Measurements from ENCODE around the gene RHOT1.
"Not testable (repeated sequence)": the region's sequence is repeated elsewhere in the genome, so short reads cannot be mapped to it uniquely, and the experiment has no call there.

RHOT1 gene

DNA sequence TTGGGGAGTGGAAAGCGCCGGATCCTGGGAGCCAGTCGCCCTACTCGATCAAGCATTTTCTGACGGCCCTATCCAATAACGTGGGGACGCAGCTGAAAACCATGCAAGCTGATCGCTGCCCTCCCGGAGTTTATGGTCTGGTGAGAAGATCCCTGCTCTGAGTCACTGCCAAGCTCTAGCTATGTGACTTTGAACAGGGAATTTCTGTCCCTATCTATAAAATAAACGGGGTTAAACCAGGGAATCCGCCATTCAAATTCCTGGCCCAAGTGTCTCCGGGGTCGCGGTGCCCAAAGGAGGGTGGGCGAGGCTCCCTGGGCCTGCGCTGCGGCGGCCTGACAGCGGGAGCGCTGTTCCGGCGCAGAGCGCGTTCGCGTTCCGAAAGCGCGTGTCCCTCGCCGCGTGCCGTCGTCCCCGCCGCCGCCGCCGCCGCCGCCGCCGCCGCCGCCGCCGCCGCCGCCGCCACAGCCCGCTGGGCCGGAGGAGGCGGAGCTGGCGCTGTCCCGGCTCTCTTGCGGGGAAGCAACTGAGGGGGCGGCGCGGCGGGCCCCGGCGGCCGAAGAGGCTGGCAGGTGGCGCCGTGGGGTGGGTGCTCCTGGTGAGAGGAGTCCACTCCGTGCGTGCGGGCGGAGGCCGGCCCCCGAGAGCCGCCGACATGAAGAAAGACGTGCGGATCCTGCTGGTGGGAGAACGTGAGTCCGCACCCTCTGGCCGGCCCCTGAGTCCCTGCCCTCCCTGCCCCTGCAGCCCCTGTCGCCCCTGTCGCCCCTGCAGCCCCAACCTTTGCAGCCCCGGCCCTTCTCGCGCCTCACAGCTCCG lies at the start of gene RHOT1:
Gene RHOT1, plus strand, starts transcription at position 465 of the 819 bp plus-strand sequence. Its CDS starts 191 bp downstream, at position 656.
- FAIRE-seq = no peak
- peak; percentile 83 for DNase-seq (ENCODE audit: insufficient read length, low spot score)

DNA sequence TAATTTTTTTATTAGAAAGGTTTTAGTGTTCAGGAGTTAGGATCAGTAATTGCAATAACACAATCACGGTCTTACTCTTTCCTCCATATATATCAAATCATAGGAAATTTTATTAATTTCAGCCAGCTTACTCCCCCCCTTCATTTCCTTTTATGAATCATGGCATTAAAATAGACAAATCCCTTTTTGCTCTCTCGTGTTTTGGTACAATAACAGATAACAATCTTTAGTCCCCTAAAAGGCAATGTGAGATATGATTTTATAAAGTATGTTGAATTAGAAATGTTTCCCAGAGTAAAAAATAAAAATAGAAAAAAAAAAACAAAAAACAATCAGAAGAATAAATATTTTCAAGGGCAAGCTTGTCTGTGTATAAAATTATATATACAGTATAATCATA lies 42.6 kb upstream of the RHOT1 start:
- no peak for DNase-seq (ENCODE audit: insufficient read length, low spot score)
- no peak for FAIRE-seq

DNA sequence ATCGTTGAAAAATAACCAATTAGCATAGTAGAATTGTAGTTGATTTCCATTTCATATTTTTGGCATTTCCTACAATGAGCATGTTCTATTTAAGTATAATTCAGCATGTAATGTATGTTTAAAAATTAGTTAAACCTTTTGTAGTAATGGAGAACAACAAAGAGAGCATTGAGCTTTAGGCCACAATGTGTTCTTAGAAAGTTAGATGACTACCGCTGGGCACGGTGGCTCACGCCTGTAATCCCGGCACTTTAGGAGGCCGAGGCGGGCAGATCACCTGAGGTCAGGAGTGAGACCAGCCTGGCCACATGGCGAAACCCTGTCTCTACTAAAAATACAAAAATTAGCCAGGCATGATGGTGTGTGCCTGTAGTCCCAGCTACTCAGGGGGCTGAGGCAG lies 42.0 kb upstream of the RHOT1 start:
- FAIRE-seq = not testable (repeated sequence)

GRCh38 chr17:32100971-32101631 lies 41.2 kb upstream of the RHOT1 start:
- no peak for DNase-seq (ENCODE audit: insufficient read length, low spot score)
- FAIRE-seq = no peak

More for the DNA sequence above, 42.0 kb upstream of the RHOT1 start:
- DNase-seq (ENCODE audit: insufficient read length, low spot score) = not testable (repeated sequence)

DNA sequence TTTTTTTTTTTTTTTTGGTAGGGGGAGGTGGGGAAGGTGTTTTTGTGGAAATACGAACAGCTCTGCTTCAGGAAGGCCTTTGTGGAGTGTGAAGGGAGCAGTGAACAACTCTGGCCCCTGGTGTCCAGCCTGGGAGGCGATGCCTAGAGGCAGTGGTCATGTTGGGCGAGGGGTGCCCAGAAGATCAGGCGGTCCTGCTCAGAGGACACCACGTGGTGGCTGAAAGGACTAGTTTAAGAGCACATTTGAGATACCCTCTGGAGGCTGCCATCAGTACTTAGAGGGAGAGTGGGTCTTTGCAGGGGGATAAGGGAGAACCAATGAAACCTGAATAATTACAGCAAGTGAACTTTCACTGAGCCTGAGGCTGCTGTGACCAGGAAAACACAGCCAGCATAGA lies 40.1 kb upstream of the RHOT1 start:
- DNase-seq (ENCODE audit: insufficient read length, low spot score) (no peak), FAIRE-seq (no peak)

- FAIRE-seq = no peak
- DNase-seq (ENCODE audit: insufficient read length, low spot score) = no peak
These were observed 39.6 kb upstream of the RHOT1 start for GRCh38 chr17:32102646-32103186.

GRCh38 chr17:32103476-32104113 lies 38.7 kb upstream of the RHOT1 start:
- FAIRE-seq = no peak

GRCh38 chr17:32104158-32104557 lies 38.1 kb upstream of the RHOT1 start:
- no peak for DNase-seq (ENCODE audit: insufficient read length, low spot score)
- FAIRE-seq = no peak

More at GRCh38 chr17:32103476-32104113, 38.7 kb upstream of the RHOT1 start:
- DNase-seq (ENCODE audit: insufficient read length, low spot score) = no peak

DNA sequence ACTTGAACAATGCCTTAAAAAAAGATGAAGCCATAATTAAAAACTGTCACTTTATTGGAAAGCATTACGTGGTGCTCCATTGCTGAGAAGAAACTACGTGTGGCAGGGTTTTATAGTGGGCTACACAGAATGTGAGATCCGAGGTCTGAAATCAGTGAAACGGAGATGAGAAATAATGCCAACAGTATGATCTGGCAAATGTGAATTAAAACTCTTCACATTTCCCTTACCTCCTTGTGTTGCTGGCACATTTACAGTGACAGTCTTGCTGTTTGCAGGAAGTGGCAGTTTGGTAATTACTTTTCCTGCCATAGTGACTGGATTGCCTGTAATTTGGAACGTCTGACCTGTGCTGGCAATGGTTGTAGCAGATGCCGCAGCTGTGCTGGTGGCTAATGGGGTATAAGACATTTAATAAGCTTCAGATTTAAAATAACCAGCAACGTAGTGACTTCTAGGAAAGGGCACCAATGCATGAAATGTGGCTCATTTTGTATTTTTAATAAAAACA lies 35.8 kb upstream of the RHOT1 start:
- not testable (repeated sequence) for DNase-seq (ENCODE audit: insufficient read length, low spot score)
- FAIRE-seq = peak; percentile 69

- not testable (repeated sequence) for FAIRE-seq; DNase-seq (ENCODE audit: insufficient read length, low spot score)
These were observed 35.1 kb upstream of the RHOT1 start for GRCh38 chr17:32107194-32107593.

DNA sequence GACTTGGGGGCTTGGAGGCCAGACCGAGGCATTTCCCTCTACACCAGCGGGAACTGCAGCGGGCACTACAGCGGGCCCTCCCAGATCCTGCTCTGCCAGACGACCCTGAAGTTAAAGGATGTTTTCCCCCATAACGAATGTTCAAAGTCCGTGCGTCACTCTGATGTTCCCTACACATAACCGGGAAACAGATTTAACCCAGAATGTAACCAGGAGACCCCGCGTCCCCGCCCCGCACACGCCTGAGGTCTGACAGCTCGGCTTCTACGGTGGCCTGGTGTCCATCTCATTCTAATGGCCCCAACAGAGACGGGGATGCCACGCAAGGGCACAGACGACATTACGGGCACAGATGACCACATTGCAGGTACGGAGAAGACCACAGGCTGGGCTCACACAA lies 31.7 kb upstream of the RHOT1 start:
- no peak for FAIRE-seq
- no peak for DNase-seq (ENCODE audit: insufficient read length, low spot score)

- DNase-seq (ENCODE audit: insufficient read length, low spot score) = no peak
These were observed 31.0 kb upstream of the RHOT1 start for GRCh38 chr17:32111141-32111771.

DNA sequence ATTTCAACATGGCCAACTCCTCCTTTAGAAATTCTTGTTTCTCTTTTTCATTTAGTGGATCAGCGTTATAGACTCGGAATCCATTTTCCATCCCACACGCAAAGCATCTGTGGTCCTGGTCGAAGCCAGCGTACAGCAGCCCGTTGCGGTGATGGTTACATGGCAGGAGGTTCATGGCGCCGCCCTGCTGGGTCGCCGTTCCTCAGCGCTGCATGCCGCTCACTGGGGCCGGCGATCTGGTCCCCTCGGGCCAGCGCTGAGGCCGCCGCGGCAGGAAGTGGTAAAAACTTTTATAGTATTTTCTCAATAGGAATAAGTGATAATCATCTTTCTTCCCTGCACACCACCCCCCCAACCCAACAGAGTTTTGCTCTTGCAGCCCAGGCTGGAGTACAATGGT lies 29.9 kb upstream of the RHOT1 start:
- DNase-seq (ENCODE audit: insufficient read length, low spot score) = no peak
- no peak for FAIRE-seq

More at GRCh38 chr17:32111141-32111771, 31.0 kb upstream of the RHOT1 start:
- FAIRE-seq = no peak

DNA sequence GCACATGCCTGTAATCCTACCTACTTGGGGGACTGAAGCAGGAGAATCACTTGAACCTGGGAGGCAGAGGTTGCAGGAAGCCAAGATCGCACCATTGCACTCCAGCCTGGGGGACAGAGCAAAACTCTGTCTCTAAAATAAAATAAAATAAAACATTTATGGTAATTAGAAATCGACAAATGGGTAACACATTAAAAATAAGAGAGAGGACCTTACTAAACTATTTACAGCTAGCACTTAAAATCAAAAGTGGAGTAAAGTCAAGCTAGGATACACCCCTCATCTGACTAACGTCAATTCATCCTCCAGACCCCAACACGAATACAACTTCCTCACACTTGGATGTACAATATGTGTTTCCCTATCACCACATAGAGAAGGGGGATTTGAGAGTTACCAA lies 27.8 kb upstream of the RHOT1 start:
- no peak for DNase-seq (ENCODE audit: insufficient read length, low spot score)
- no peak for FAIRE-seq

DNA sequence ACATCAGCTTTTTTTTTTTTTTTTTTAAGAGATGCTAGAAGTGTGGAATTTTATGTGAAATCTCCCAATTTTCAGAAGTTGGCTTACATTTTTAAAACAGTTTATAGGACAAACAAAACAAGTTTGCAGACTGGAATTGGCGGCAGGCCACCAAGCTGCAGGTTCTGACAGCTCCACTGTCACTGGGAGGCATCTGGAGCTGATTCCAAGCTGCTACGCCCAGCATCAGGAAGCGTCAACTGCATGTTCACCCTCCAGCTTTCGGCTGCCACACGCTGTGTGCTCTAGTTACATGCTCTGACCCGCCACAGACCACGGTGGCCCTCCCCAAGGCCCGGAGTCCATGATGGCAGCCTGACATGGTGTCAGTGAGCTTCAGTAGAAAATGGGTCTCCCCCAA lies 26.8 kb upstream of the RHOT1 start:
- FAIRE-seq; DNase-seq (ENCODE audit: insufficient read length, low spot score): not testable (repeated sequence)

GRCh38 chr17:32116937-32117336 lies 25.4 kb upstream of the RHOT1 start:
- no peak for FAIRE-seq
- DNase-seq (ENCODE audit: insufficient read length, low spot score) = no peak

DNA sequence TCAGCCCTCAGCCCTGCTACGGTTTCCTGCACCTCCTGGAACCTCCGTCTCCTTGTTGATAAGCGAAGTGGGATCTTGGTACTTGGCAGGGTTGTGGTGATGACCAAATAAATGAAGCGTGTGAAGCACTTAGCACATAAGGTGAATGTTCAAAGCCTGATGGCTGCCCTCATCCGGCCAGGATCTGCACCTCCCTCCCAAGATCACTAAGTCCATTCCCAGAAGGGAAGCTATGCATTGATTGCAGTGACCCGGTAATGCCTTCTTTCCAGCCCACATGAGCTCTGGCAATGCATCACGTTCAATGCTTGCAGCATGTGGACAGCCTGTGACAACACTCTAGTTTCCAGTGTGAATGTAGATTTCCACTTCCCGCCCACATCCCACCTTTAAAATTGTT lies 24.9 kb upstream of the RHOT1 start:
- no peak for FAIRE-seq
- no peak for DNase-seq (ENCODE audit: insufficient read length, low spot score)

DNA sequence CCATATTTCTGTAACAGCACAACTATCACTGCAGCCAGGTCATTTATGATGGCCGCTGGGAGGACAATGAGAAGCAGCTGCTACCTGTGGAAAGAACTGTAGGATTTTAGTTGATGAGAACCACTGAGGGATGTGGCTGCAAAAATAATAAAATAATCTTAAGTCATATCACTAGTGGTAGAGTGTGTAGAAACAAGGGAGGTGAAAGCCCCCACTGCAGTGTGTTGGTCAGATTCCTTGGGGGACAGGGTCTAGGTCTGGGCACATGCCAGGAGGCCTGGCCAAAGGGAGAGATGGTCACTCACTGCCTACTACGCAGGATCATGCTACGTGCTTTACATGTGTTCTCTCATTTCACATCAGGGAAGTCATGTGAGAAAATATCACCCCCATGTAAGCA lies 24.2 kb upstream of the RHOT1 start:
- not testable (repeated sequence) for DNase-seq (ENCODE audit: insufficient read length, low spot score); FAIRE-seq

DNA sequence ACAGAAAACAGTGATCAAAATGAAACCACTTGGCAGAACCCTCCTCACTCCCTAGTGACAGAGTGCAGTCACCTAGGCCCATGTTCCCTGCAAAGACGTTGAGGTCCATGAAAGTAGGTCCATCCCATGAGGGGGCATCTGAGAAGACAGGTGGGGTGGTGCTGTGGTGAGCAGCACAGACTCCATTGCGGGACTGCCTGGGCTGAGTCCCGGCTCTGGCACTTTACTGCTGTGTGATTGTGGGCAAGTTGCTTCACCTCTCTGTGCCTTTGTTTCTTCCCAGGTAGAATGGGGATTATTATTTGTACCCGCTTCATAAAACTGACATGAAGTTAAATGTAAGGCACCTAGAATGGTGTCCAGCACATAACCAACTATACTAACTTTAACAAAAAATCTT lies 23.5 kb upstream of the RHOT1 start:
- DNase-seq (ENCODE audit: insufficient read length, low spot score) (no peak), FAIRE-seq (no peak)

GRCh38 chr17:32120141-32120540 lies 22.2 kb upstream of the RHOT1 start:
- FAIRE-seq = no peak
- DNase-seq (ENCODE audit: insufficient read length, low spot score) = no peak

All from HTR-8/SVneo (cell line).